GM12878 (cell line): ENCODE measurements around the gene KPNA4. TPM values are rescaled to one million over a fixed set of nuclear protein-coding genes. Genes with fewer than 3 reads are reported as not detected.

Experiments
- ATAC-seq: fragments of 200-7000 bp; cut with Tn5 transposase; 3 replicates; pipeline ENCODE4 v1.9.1; 2020; ENCODE audit warnings: mild to moderate bottlenecking, moderate library complexity
- BruUV-seq: library from RNA; stranded (reverse); fragments of 400-500 nt; replicated peaks from 2 replicates; lab custom pipeline; 2021; lab: Mats Ljungman, UMichigan
- CTCF ChIA-PET: fragments of 300-600 bp; sonication (Branson Sonifier 250); formaldehyde crosslinking; extraction: SDS; loops from one replicate; lab custom pipeline; 2021; ENCODE audit warnings: inconsistent platforms; lab: Yijun Ruan, JAX
- POLR2A ChIA-PET: fragments of 350-600 bp; formaldehyde crosslinking; extraction: SDS; loops from one replicate; lab custom pipeline; 2021; ENCODE audit warnings: inconsistent platforms; lab: Charles Lee
- RAD21 ChIA-PET: fragments of 300-600 bp; sonication (Branson Sonifier 250); formaldehyde crosslinking; loops from one replicate; lab custom pipeline; 2023; ENCODE audit warnings: antibody characterized with exemption; ENCODE audit not compliant: unreplicated experiment; lab: Charles Lee
- SMC1A ChIA-PET: fragments of 300-600 bp; sonication (Branson Sonifier 250); formaldehyde crosslinking; loops from one replicate; lab custom pipeline; 2023; ENCODE audit not compliant: unreplicated experiment, uncharacterized antibody; lab: Charles Lee
- DNase-seq: peaks from one replicate; pipeline ENCODE4 v3.0.0-alpha.2; 2011; ENCODE audit warnings: low read depth, low spot score
- FAIRE-seq: peaks from 3 replicates; lab custom pipeline; 2011; peaks lifted over from hg19 to GRCh38; lab: Jason Lieb, UNC
- H2AFZ ChIP-seq: 2 replicates; pipeline ENCODE4 v1.6.0; 2011; ENCODE audit warnings: low read depth, low read length, control low read depth; ENCODE audit not compliant: control insufficient read depth
- H3K27ac ChIP-seq: 2 replicates; pipeline ENCODE4 v1.5.1; 2011; ENCODE audit warnings: control low read depth; ENCODE audit not compliant: control insufficient read depth, insufficient read depth
- H3K27me3 ChIP-seq, 2 experiments: replicated peaks in 1 of 2; 2 replicates each; pipeline versions ENCODE4 v1.6.0 to v1.6.1; 2011; ENCODE audit warnings: low read length in 1 of 2; ENCODE audit not compliant: control insufficient read depth in 2 of 2, insufficient read depth in 2 of 2
- H3K36me3 ChIP-seq, 2 experiments: 2 replicates each; pipeline ENCODE4 v1.5.1; 2011; ENCODE audit warnings: low read length in 1 of 2; ENCODE audit not compliant: control insufficient read depth in 2 of 2, insufficient read depth in 2 of 2
- H3K4me1 ChIP-seq: 2 replicates; pipeline ENCODE4 v1.6.1; 2011; ENCODE audit warnings: mild to moderate bottlenecking, low read length, moderate library complexity, mixed read lengths; ENCODE audit not compliant: control insufficient read depth, insufficient read depth
- H3K4me2 ChIP-seq: 2 replicates; pipeline ENCODE4 v1.6.0; 2011; ENCODE audit warnings: control low read depth; ENCODE audit not compliant: control insufficient read depth, insufficient read depth
- H3K4me3 ChIP-seq: fragments of 200-600 bp; sonication (generic); 2 replicates; pipeline ENCODE4 v1.5.1; 2016
- H3K79me2 ChIP-seq: 2 replicates; pipeline ENCODE4 v1.6.0; 2011; ENCODE audit warnings: low read length; ENCODE audit not compliant: control insufficient read depth, insufficient read depth
- H3K9ac ChIP-seq: 2 replicates; pipeline ENCODE4 v1.8.0; 2011; ENCODE audit warnings: low read length, control low read depth, mixed read lengths; ENCODE audit not compliant: control insufficient read depth, insufficient read depth
- H3K9me3 ChIP-seq: replicated peaks from 3 replicates; pipeline ENCODE4 v1.5.1; 2011; ENCODE audit warnings: mild to moderate bottlenecking, low read length; ENCODE audit not compliant: control insufficient read depth, insufficient read depth
- H4K20me1 ChIP-seq: 2 replicates; pipeline ENCODE4 v1.6.0; 2011; ENCODE audit not compliant: control insufficient read depth, insufficient read depth
- NR2C1 ChIP-seq: fragments of 450-650 bp; IDR thresholded peaks from 2 replicates; pipeline ENCODE4 v1.6.1; 2017; ENCODE audit warnings: antibody characterized with exemption, mild to moderate bottlenecking, moderate library complexity
- NRF1 ChIP-seq: conservative IDR thresholded peaks from 2 replicates; pipeline ENCODE4 v1.6.1; 2011; ENCODE audit warnings: mild to moderate bottlenecking, low read depth, low read length, improper control_type of control experiment
- PAX5 ChIP-seq: IDR thresholded peaks from 2 replicates; pipeline ENCODE4 v1.6.1; 2011; ENCODE audit warnings: low read depth, low read length, borderline replicate concordance
- POLR2A ChIP-seq: IDR thresholded peaks from 2 replicates; pipeline ENCODE4 v1.6.1; 2011; ENCODE audit warnings: low read depth, mild to moderate bottlenecking, low read length
- WGBS: methylation state at CpG from one replicate; pipeline ENCODE4 v1.1.6; 2016; ENCODE audit warnings: low lambda C conversion rate; ENCODE audit not compliant: insufficient replicate concordance, insufficient coverage; ENCODE audit errors: missing lambda C conversion rate; 5-methylcytosine and 5-hydroxymethylcytosine counted together
- in situ Hi-C: fragments of 300-500 bp; cut with MboI; formaldehyde crosslinking; loops from 9 replicates; pipeline ENCODE4 v1.14.3; 2018; ENCODE audit warnings: mixed read lengths
- intact Hi-C: fragments of 100-400 bp; cut with micrococcal nuclease; formaldehyde crosslinking; loops from one replicate; pipeline ENCODE4 v1.14.2; 2022; ENCODE audit not compliant: unreplicated experiment
- polyA plus RNA-seq, 11 experiments: library from polyadenylated mRNA; depleted of rRNA in 4 of 11; unstranded in 6 of 11; stranded (reverse) in 5 of 11; fragments of >200 nt; fragmentation: Nextera tagmentation in 4 of 11; fragmentation: Illumina TruSeq in 1 of 11; extraction: Ambion mirVana in 4 of 11; extraction: Trizol in 1 of 11; gene quantifications; 1 replicate in 1 of 11; 2 replicates in 10 of 11; pipeline versions ENCODE4 v1.2.1 to v1.2.3, GENCODE V29; 2011 to 2016; ENCODE audit warnings: inconsistent platforms in 2 of 11, missing spikeins in 2 of 11, low read depth in 1 of 11
- total RNA-seq, 4 experiments: library from RNA; depleted of rRNA in 3 of 4; stranded (reverse); fragments of >200 nt in 3 of 4; fragmentation: Illumina TruSeq in 1 of 4; extraction: Trizol in 1 of 4; gene quantifications; 2 replicates each; pipeline versions ENCODE4 v1.2.1 to v1.2.3, GENCODE V29; 2013 to 2021
- TF ChIP-seq, protein P1 (sequence below): fragments of 450-650 bp; formaldehyde crosslinking; IDR thresholded peaks from 2 replicates; pipeline ENCODE4 v1.5.0; 2022; ENCODE audit warnings: mild to moderate bottlenecking, missing genetic modification characterization
- TF ChIP-seq, protein P2 (sequence below): fragments of 450-650 bp; IDR thresholded peaks from 2 replicates; pipeline ENCODE4 v1.6.1; 2017; ENCODE audit warnings: mild to moderate bottlenecking, low read depth, inconsistent platforms; ENCODE audit not compliant: poor library complexity, severe bottlenecking
- TF ChIP-seq, protein P3 (sequence below): fragments of 450-650 bp; IDR thresholded peaks from 2 replicates; pipeline ENCODE4 v1.6.1; 2017; ENCODE audit warnings: mild to moderate bottlenecking
- TF ChIP-seq, protein P4 (sequence below): fragments of 450-650 bp; IDR thresholded peaks from 2 replicates; pipeline ENCODE4 v1.6.1; 2016; ENCODE audit warnings: mild to moderate bottlenecking
- TF ChIP-seq, protein P5 (sequence below): fragments of 450-650 bp; IDR thresholded peaks from 2 replicates; pipeline ENCODE4 v1.6.1; 2017; ENCODE audit warnings: low read depth, mild to moderate bottlenecking, moderate library complexity

Gene KPNA4
- total and polyA plus RNA-seq, 10 of the 15 experiments (the other 5 are each of a cell fraction or from before 2014, with no cell fraction given) = 9.9 to 40.6 (median 18.1) TPM

DNA sequence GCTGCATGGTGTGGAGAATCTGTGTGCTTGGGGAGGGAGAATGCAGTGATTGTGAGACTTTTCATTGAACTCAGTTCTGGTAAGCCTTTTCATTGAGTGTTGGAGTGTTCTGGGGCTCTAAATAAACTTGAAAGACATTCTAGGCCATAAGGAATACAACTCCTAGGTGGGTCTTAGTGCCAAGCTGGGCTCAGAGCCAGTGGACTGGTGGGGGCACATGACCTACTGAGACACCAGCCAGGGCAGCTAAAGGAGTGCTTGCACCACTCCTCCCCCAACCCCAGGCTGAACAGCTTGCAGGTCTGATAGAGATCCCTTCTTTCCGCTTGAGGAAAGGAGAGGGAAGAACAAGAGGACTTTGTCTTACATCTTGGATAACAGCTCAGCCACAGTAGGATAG is 21.7 kb upstream of the KPNA4 start (continued):
- TF ChIP-seq, protein P1, sequence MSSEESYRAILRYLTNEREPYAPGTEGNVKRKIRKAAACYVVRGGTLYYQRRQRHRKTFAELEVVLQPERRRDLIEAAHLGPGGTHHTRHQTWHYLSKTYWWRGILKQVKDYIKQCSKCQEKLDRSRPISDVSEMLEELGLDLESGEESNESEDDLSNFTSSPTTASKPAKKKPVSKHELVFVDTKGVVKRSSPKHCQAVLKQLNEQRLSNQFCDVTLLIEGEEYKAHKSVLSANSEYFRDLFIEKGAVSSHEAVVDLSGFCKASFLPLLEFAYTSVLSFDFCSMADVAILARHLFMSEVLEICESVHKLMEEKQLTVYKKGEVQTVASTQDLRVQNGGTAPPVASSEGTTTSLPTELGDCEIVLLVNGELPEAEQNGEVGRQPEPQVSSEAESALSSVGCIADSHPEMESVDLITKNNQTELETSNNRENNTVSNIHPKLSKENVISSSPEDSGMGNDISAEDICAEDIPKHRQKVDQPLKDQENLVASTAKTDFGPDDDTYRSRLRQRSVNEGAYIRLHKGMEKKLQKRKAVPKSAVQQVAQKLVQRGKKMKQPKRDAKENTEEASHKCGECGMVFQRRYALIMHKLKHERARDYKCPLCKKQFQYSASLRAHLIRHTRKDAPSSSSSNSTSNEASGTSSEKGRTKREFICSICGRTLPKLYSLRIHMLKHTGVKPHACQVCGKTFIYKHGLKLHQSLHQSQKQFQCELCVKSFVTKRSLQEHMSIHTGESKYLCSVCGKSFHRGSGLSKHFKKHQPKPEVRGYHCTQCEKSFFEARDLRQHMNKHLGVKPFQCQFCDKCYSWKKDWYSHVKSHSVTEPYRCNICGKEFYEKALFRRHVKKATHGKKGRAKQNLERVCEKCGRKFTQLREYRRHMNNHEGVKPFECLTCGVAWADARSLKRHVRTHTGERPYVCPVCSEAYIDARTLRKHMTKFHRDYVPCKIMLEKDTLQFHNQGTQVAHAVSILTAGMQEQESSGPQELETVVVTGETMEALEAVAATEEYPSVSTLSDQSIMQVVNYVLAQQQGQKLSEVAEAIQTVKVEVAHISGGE = no peak
- TF ChIP-seq, protein P2, sequence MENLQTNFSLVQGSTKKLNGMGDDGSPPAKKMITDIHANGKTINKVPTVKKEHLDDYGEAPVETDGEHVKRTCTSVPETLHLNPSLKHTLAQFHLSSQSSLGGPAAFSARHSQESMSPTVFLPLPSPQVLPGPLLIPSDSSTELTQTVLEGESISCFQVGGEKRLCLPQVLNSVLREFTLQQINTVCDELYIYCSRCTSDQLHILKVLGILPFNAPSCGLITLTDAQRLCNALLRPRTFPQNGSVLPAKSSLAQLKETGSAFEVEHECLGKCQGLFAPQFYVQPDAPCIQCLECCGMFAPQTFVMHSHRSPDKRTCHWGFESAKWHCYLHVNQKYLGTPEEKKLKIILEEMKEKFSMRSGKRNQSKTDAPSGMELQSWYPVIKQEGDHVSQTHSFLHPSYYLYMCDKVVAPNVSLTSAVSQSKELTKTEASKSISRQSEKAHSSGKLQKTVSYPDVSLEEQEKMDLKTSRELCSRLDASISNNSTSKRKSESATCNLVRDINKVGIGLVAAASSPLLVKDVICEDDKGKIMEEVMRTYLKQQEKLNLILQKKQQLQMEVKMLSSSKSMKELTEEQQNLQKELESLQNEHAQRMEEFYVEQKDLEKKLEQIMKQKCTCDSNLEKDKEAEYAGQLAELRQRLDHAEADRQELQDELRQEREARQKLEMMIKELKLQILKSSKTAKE = no peak

DNA sequence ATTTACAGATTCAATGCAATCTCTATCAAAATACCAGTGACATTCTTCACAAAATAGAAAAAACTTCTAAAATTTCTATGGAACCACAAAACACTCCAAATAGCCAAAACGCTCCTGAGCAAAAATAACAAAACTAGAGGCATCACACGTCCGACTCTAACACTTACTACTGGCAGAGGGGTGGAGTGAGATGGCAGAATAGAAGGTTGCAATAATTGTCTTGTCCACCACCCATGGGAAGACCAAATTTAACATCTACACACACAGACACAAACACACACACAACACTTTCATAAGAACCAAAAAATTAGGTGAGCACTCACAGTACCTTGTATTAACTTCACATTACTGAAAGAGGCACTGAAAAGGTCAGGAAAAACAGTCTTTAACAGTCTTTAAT is 21.3 kb upstream of the KPNA4 start:
- Histone ChIP-seq H3K36me3 (no peaks in the 10 kb centered on the region), H3K4me3 (no peak overlapping the region), H4K20me1 (no peaks in the 10 kb centered on the region), H3K4me2 (no peak overlapping the region), H3K27me3 (no peaks in the 10 kb centered on the region), H3K4me1 (no peaks in the 10 kb centered on the region), H3K27ac (no peak overlapping the region), H3K79me2 (no peaks in the 10 kb centered on the region), H2AFZ (no peak overlapping the region), H3K9ac (no peak overlapping the region), H3K9me3 (no peaks in the 10 kb centered on the region)
- ChIA-PET RAD21 (no interaction called here), CTCF (no interaction called here), SMC1A (interaction anchor here (1.2 kb wide), 1 partner anchor 91 kb away, joined by 3 read pairs; no protein-coding TSS in a partner anchor), POLR2A (no interaction called here)
- FAIRE-seq (no peak), ATAC-seq (no peak), DNase-seq (no peak)
- in situ Hi-C loops (no loop called here), intact Hi-C loops (no loop called here)
- BruUV-seq = no TSS peak
- WGBS = 53% methylated on average over 3 of the region's 3 CpGs
- TF ChIP-seq, protein P3, sequence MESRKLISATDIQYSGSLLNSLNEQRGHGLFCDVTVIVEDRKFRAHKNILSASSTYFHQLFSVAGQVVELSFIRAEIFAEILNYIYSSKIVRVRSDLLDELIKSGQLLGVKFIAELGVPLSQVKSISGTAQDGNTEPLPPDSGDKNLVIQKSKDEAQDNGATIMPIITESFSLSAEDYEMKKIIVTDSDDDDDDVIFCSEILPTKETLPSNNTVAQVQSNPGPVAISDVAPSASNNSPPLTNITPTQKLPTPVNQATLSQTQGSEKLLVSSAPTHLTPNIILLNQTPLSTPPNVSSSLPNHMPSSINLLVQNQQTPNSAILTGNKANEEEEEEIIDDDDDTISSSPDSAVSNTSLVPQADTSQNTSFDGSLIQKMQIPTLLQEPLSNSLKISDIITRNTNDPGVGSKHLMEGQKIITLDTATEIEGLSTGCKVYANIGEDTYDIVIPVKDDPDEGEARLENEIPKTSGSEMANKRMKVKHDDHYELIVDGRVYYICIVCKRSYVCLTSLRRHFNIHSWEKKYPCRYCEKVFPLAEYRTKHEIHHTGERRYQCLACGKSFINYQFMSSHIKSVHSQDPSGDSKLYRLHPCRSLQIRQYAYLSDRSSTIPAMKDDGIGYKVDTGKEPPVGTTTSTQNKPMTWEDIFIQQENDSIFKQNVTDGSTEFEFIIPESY = no peak
- TF ChIP-seq POLR2A = no peak
- no peak for TF ChIP-seq NRF1
- no peak for TF ChIP-seq PAX5
- TF ChIP-seq, protein P4, sequence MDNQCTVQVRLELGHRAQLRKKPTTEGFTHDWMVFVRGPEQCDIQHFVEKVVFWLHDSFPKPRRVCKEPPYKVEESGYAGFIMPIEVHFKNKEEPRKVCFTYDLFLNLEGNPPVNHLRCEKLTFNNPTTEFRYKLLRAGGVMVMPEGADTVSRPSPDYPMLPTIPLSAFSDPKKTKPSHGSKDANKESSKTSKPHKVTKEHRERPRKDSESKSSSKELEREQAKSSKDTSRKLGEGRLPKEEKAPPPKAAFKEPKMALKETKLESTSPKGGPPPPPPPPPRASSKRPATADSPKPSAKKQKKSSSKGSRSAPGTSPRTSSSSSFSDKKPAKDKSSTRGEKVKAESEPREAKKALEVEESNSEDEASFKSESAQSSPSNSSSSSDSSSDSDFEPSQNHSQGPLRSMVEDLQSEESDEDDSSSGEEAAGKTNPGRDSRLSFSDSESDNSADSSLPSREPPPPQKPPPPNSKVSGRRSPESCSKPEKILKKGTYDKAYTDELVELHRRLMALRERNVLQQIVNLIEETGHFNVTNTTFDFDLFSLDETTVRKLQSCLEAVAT = no peak
- no peak for TF ChIP-seq NR2C1
- TF ChIP-seq, protein P5, sequence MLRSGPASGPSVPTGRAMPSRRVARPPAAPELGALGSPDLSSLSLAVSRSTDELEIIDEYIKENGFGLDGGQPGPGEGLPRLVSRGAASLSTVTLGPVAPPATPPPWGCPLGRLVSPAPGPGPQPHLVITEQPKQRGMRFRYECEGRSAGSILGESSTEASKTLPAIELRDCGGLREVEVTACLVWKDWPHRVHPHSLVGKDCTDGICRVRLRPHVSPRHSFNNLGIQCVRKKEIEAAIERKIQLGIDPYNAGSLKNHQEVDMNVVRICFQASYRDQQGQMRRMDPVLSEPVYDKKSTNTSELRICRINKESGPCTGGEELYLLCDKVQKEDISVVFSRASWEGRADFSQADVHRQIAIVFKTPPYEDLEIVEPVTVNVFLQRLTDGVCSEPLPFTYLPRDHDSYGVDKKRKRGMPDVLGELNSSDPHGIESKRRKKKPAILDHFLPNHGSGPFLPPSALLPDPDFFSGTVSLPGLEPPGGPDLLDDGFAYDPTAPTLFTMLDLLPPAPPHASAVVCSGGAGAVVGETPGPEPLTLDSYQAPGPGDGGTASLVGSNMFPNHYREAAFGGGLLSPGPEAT = no peak
